ENCODE data around the gene ICAM2.

The ICAM2 gene

GRCh38 chr17:63973930-63974593, 46.4 kb downstream of the ICAM2 start:
- DNase-seq = no peak

- no peak for DNase-seq
These were observed 47.2 kb downstream of the ICAM2 start for GRCh38 chr17:63973247-63973646.

GRCh38 chr17:63972796-63973195, 47.6 kb downstream of the ICAM2 start, which contains the start of gene SCN4A:
SCN4A (minus strand) TSS chr17:63972918; CDS start chr17:63972841, 77 bp downstream.
- DNase-seq = no peak

- DNase-seq = no peak
These were observed 51.2 kb downstream of the ICAM2 start for GRCh38 chr17:63969278-63969677.

GRCh38 chr17:63967953-63968352, 52.5 kb downstream of the ICAM2 start:
- DNase-seq = peak; percentile 47

GRCh38 chr17:63966646-63967264, 53.7 kb downstream of the ICAM2 start:
- peak; percentile 42 for DNase-seq

- no peak for DNase-seq
These were observed 57.3 kb downstream of the ICAM2 start for GRCh38 chr17:63963123-63963522.

- no peak for DNase-seq
These were observed 58.1 kb downstream of the ICAM2 start for GRCh38 chr17:63962298-63962744.

- peak; percentile 76 for DNase-seq
These were observed 58.8 kb downstream of the ICAM2 start for GRCh38 chr17:63961355-63962212.

- no peak for DNase-seq
These were observed 60.0 kb downstream of the ICAM2 start for GRCh38 chr17:63960430-63960829.

GRCh38 chr17:63960006-63960405, 60.4 kb downstream of the ICAM2 start:
- no peak for DNase-seq

- DNase-seq = no peak
These were observed 64.0 kb downstream of the ICAM2 start for GRCh38 chr17:63956296-63956920.

GRCh38 chr17:63955791-63956190, 64.6 kb downstream of the ICAM2 start:
- DNase-seq = no peak

- no peak for DNase-seq
These were observed 65.2 kb downstream of the ICAM2 start for GRCh38 chr17:63955232-63955631.

GRCh38 chr17:63954402-63955063, 65.9 kb downstream of the ICAM2 start:
- DNase-seq = peak; percentile 43

Data from stimulated activated CD8-positive, alpha-beta memory T cell treated with anti-CD3 and anti-CD28 coated beads, Interleukin-4, amount 100 ng/mL, for 48 hours (primary cell).